ENCODE data around the gene LRRN4CL. TPM values are rescaled to one million over a fixed set of nuclear protein-coding genes. Genes with fewer than 3 reads are reported as not detected.
"Not testable (repeated sequence)": the region's sequence is repeated elsewhere in the genome, so short reads cannot be mapped to it uniquely, and the experiment has no call there.

Gene LRRN4CL
- total RNA-seq, 1 donor, result 6.9 TPM

- H3K4me3 ChIP-seq (ENCODE audit: low read depth, low read length), result no peak overlapping the region
- DNase-seq (ENCODE audit: low read depth), result peak; percentile 23
- TF ChIP-seq CTCF (IDR thresholded peaks at IDR 0.05; ENCODE audit: insufficient read depth, low read depth, low read length), result no peak
These were observed 35.0 kb downstream of the LRRN4CL start for GRCh38 chr11:62654297-62654696.

- H3K4me3 ChIP-seq (ENCODE audit: low read depth, low read length), result peak overlapping the region; percentile 83
- DNase-seq (ENCODE audit: low read depth), result no peak
- no peak for TF ChIP-seq CTCF (IDR thresholded peaks at IDR 0.05; ENCODE audit: insufficient read depth, low read depth, low read length)
These were observed 36.9 kb downstream of the LRRN4CL start for GRCh38 chr11:62652161-62653006.

DNA sequence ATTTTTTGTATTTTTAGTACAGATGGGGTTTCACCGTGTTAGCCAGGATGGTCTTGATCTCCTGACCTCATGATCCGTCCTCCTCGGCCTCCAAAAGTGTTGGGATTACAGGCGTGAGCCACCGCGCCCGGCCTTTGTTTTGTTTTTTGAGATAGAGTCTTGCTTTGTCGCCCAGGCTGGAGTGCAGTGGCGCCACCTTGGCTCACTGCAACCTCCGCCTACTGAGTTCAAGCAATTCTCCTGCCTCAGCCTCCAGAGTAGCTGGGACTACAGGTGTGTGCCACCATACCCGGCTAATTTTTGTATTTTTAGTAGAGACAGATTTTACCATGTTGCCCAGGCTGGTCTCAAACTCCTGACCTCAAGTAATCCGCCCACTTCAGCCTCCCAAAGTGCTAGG is 39.0 kb downstream of the LRRN4CL start:
- not testable (repeated sequence) for DNase-seq (ENCODE audit: low read depth); H3K4me3 ChIP-seq (ENCODE audit: low read depth, low read length)

DNA sequence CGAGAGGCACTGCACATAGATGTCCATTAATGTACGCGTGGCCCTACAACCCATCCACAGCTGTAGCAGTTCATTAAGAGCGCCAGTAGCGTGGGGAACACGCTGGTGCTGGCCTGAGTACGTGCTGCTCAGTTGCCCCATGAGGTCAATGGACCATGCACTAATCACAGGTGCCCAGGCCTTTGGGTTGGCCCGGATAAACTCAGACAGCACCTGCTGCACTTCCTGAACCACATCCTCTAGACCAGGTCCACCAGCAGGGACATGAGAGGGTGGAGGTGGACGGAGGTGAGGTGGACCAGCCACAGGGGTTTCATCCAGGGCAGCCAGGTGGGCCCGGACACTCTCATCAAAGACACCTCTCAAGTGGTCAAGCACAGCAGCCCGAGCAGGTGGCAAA is 39.8 kb downstream of the LRRN4CL start:
- TF ChIP-seq CTCF (IDR thresholded peaks at IDR 0.05; ENCODE audit: insufficient read depth, low read depth, low read length), result no peak
- no peak for DNase-seq (ENCODE audit: low read depth)
- H3K4me3 ChIP-seq (ENCODE audit: low read depth, low read length), result no peak overlapping the region

DNA sequence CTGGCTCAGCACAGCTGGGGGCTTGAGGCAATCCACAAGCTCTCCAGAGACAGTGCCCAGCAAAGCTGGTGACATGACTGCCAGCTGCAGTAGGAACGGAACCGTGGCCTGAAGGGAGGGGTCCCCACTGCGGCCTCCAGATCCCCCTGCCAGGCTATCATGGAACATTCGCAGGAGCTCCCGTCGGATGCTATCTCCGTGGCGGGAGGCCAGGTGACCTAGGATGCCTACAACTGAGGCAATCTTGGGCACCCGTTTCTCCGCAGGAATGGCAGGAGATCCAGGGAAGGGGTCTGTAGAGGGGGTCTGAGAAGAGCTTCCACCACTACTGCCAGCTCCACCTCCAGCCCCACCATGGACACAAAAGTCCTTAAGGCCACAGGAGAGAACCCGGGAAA is 40.4 kb downstream of the LRRN4CL start:
- H3K4me3 ChIP-seq (ENCODE audit: low read depth, low read length), result no peak overlapping the region
- no peak for TF ChIP-seq CTCF (IDR thresholded peaks at IDR 0.05; ENCODE audit: insufficient read depth, low read depth, low read length)
- no peak for DNase-seq (ENCODE audit: low read depth)

DNA sequence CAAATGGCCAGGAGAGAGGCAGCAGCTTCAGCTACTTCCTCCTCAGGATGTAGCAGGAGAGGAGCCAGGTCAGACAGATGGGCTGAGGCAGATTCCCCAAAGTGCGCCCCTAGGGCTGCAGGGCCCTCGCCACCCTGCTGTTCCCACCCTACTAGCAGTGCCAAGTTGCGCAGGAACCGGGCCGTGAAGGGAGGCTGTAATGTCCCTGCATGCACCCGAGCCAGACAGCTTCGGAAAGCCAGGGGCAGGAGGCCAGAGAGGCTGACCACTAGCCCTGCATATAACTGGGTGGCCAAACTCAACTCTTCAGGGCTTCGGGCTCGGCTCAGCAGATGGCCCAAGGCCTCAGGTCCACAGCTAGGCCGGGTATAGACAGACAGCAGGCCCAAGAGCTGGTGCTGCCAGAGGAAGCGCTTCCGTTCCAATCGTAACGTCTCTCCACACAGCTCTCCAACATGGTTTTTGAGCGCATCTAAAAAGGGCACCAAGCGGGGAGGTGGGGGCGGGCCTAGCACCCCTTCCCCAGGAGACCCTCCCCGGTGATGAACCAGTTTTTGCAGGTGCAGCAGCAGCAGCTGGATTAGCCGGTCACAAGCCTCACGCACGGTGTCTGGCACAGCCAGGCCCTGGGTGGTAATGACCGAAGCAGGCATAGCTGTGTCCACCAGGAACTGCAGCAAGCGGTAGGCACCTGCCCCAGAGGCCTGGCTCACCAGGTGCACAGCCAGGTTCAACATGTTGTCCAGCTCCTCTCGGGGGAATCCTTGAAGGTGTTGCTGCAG is 41.0 kb downstream of the LRRN4CL start:
- no peak for DNase-seq (ENCODE audit: low read depth)
- TF ChIP-seq CTCF (IDR thresholded peaks at IDR 0.05; ENCODE audit: insufficient read depth, low read depth, low read length), result no peak

GRCh38 chr11:62647609-62648005 is 41.7 kb downstream of the LRRN4CL start:
- DNase-seq (ENCODE audit: low read depth), result no peak
- TF ChIP-seq CTCF (IDR thresholded peaks at IDR 0.05; ENCODE audit: insufficient read depth, low read depth, low read length), result no peak
- H3K4me3 ChIP-seq (ENCODE audit: low read depth, low read length), result no peak overlapping the region

More for the DNA sequence above, 41.0 kb downstream of the LRRN4CL start:
- H3K4me3 ChIP-seq (ENCODE audit: low read depth, low read length), result no peak overlapping the region
